ENCODE measurements around the gene CFAP299. TPM values are rescaled to one million over a fixed set of nuclear protein-coding genes. Genes with fewer than 3 reads are reported as not detected.

Gene CFAP299
- total RNA-seq, 1 donor: 2.5 TPM

- no peaks in the 10 kb centered on the region for H3K27me3 ChIP-seq (ENCODE audit: insufficient read depth, low read length)
- no peak overlapping the region for H2AFZ ChIP-seq (ENCODE audit: low read length)
- no peak overlapping the region for H3K4me2 ChIP-seq (ENCODE audit: insufficient read depth, low read length)
- TF ChIP-seq CTCF (IDR thresholded peaks at IDR 0.05; ENCODE audit: extremely low read depth, low read depth, low read length): no peak
- no peaks in the 10 kb centered on the region for H3K4me1 ChIP-seq (ENCODE audit: insufficient read depth, low read length)
- no peaks in the 10 kb centered on the region for H3K36me3 ChIP-seq (ENCODE audit: insufficient read depth, low read length)
- H3K27ac ChIP-seq (ENCODE audit: low read depth, low read length): no peak overlapping the region
- DNase-seq (ENCODE audit: insufficient read length, low spot score, missing footprints): no peak
- H4K20me1 ChIP-seq (ENCODE audit: insufficient read depth, low read length): no peaks in the 10 kb centered on the region
- H3K79me2 ChIP-seq (ENCODE audit: insufficient read depth, low read length): no peaks in the 10 kb centered on the region
- no peak overlapping the region for H3K4me3 ChIP-seq (ENCODE audit: insufficient read depth, low read length)
- no peaks in the 10 kb centered on the region for H3K9me3 ChIP-seq (ENCODE audit: low read depth, low read length)
Observed at GRCh38 chr4:80578001-80578400, 242.5 kb downstream of the CFAP299 start.

GRCh38 chr4:80585542-80585941 lies 250.0 kb downstream of the CFAP299 start:
- Histone ChIP-seq H2AFZ (ENCODE audit: low read length) (no peak overlapping the region), H3K4me1 (ENCODE audit: insufficient read depth, low read length) (no peaks in the 10 kb centered on the region), H3K9me3 (ENCODE audit: low read depth, low read length) (no peaks in the 10 kb centered on the region), H3K27ac (ENCODE audit: low read depth, low read length) (no peak overlapping the region), H3K79me2 (ENCODE audit: insufficient read depth, low read length) (no peaks in the 10 kb centered on the region), H3K36me3 (ENCODE audit: insufficient read depth, low read length) (no peaks in the 10 kb centered on the region), H3K4me2 (ENCODE audit: insufficient read depth, low read length) (no peak overlapping the region), H3K27me3 (ENCODE audit: insufficient read depth, low read length) (no peaks in the 10 kb centered on the region), H4K20me1 (ENCODE audit: insufficient read depth, low read length) (no peaks in the 10 kb centered on the region), H3K4me3 (ENCODE audit: insufficient read depth, low read length) (no peak overlapping the region)
- DNase-seq (ENCODE audit: insufficient read length, low spot score, missing footprints): no peak
- TF ChIP-seq CTCF (IDR thresholded peaks at IDR 0.05; ENCODE audit: extremely low read depth, low read depth, low read length): no peak

DNA sequence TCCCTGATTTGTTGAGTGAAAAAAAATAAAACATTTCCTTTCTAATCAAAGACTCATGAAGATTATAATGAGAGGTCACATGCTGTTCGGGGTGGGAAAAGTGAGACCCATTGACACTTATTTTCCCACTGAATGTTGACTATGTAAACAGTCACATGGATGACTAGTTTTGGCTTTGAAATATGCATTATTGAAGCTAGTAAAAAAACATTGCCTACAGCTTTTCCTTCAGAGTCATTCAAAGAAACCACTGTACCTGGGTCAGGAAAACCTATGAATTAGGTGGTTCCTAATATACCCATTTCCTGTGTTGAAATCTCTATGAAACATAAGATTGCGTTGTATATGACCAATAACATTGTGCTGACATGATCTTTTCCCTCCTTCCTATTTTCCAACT lies 251.2 kb downstream of the CFAP299 start:
- H2AFZ ChIP-seq (ENCODE audit: low read length): no peak overlapping the region
- no peaks in the 10 kb centered on the region for H3K36me3 ChIP-seq (ENCODE audit: insufficient read depth, low read length)
- no peaks in the 10 kb centered on the region for H3K4me1 ChIP-seq (ENCODE audit: insufficient read depth, low read length)
- H3K9me3 ChIP-seq (ENCODE audit: low read depth, low read length): no peaks in the 10 kb centered on the region
- no peak for TF ChIP-seq CTCF (IDR thresholded peaks at IDR 0.05; ENCODE audit: extremely low read depth, low read depth, low read length)
- no peak overlapping the region for H3K27ac ChIP-seq (ENCODE audit: low read depth, low read length)
- H3K27me3 ChIP-seq (ENCODE audit: insufficient read depth, low read length): no peaks in the 10 kb centered on the region
- no peak overlapping the region for H3K4me3 ChIP-seq (ENCODE audit: insufficient read depth, low read length)
- no peak overlapping the region for H3K4me2 ChIP-seq (ENCODE audit: insufficient read depth, low read length)
- H3K79me2 ChIP-seq (ENCODE audit: insufficient read depth, low read length): no peaks in the 10 kb centered on the region
- DNase-seq (ENCODE audit: insufficient read length, low spot score, missing footprints): no peak
- H4K20me1 ChIP-seq (ENCODE audit: insufficient read depth, low read length): no peaks in the 10 kb centered on the region

GRCh38 chr4:80587871-80588385 lies 252.4 kb downstream of the CFAP299 start:
- TF ChIP-seq CTCF (IDR thresholded peaks at IDR 0.05; ENCODE audit: extremely low read depth, low read depth, low read length): no peak
- Histone ChIP-seq H3K27me3 (ENCODE audit: insufficient read depth, low read length) (no peaks in the 10 kb centered on the region), H3K4me1 (ENCODE audit: insufficient read depth, low read length) (no peaks in the 10 kb centered on the region), H2AFZ (ENCODE audit: low read length) (no peak overlapping the region), H3K4me3 (ENCODE audit: insufficient read depth, low read length) (no peak overlapping the region), H3K36me3 (ENCODE audit: insufficient read depth, low read length) (no peaks in the 10 kb centered on the region), H4K20me1 (ENCODE audit: insufficient read depth, low read length) (no peaks in the 10 kb centered on the region), H3K9me3 (ENCODE audit: low read depth, low read length) (no peaks in the 10 kb centered on the region), H3K79me2 (ENCODE audit: insufficient read depth, low read length) (no peaks in the 10 kb centered on the region), H3K4me2 (ENCODE audit: insufficient read depth, low read length) (no peak overlapping the region), H3K27ac (ENCODE audit: low read depth, low read length) (no peak overlapping the region)
- DNase-seq (ENCODE audit: insufficient read length, low spot score, missing footprints): no peak
